ENCODE results near the gene NDUFA5.

Gene NDUFA5

DNA sequence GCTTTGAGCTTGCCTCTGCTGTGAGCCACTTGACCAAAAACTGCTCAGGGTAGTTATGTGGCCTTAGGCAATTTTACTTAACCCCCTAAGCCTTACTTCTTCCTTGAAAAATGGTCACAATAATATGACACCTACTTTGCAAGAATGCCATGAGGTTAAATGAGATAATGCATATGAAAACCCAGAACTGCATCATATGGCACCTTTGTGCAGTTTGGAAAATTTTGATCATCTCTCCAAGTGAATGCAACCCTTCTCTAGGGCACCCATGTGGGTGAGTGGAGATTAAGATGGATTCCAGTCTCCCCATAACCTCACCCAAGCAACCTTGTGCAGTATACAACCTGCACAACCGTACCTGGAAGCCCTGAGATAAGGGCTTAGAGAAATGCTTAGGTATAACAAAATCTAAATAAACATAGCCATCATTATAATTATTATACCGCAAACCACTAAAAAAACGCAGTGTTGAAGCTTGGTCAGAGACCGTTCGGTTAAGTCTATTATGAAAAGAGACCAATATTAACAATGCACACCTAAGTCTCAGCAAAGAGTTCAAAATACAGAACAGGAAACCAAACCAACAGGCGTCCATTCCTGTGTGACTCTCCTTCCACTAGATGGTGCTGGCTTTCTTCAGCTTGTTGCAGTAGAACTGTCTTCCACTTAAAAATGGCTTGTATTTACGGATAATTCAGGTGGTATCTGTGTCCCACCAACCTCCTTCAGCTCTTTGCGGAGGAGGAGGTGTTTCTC, 23.0 kb upstream of the NDUFA5 start:
- Histone ChIP-seq H3K4me1 (ENCODE audit: control insufficient read depth, insufficient read depth, low read length) (peaks cover 34% of the 10 kb centered on the region), H3K4me3 (ENCODE audit: low read depth, low read length) (no peak overlapping the region), H3K9ac (ENCODE audit: low read depth, low read length) (no peak overlapping the region), H3K36me3 (ENCODE audit: control insufficient read depth, insufficient read depth, low read length) (no peaks in the 10 kb centered on the region), H3K27ac (ENCODE audit: low read depth, low read length) (no peak overlapping the region), H3K27me3 (ENCODE audit: control insufficient read depth, insufficient read depth, low read length) (no peaks in the 10 kb centered on the region), H3K9me3 (ENCODE audit: control insufficient read depth, insufficient read depth, low read length) (no peaks in the 10 kb centered on the region)

DNA sequence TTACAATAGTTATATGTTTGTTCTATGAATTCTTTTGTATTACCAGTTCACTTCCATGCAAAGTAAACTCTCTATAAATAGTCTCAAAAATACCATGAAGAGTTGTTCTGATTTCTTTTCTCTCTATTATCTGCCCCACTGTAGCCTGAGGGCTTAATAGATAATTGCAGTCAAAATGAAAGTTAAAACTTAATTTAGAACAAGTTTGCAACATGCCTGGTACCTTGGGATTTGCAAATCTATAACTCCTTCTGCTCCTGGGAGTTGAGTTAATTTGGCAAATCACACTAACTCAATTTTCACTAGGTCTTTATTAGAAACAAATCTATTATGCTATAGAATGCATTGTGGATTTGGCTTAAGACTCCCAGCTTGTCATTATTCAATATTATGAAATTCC, 21.8 kb upstream of the NDUFA5 start:
- Histone ChIP-seq H3K27ac (ENCODE audit: low read depth, low read length) (no peak overlapping the region), H3K4me3 (ENCODE audit: low read depth, low read length) (no peak overlapping the region), H3K9ac (ENCODE audit: low read depth, low read length) (no peak overlapping the region), H3K27me3 (ENCODE audit: control insufficient read depth, insufficient read depth, low read length) (no peaks in the 10 kb centered on the region), H3K36me3 (ENCODE audit: control insufficient read depth, insufficient read depth, low read length) (no peaks in the 10 kb centered on the region), H3K4me1 (ENCODE audit: control insufficient read depth, insufficient read depth, low read length) (peaks cover 39% of the 10 kb centered on the region), H3K9me3 (ENCODE audit: control insufficient read depth, insufficient read depth, low read length) (no peaks in the 10 kb centered on the region)

DNA sequence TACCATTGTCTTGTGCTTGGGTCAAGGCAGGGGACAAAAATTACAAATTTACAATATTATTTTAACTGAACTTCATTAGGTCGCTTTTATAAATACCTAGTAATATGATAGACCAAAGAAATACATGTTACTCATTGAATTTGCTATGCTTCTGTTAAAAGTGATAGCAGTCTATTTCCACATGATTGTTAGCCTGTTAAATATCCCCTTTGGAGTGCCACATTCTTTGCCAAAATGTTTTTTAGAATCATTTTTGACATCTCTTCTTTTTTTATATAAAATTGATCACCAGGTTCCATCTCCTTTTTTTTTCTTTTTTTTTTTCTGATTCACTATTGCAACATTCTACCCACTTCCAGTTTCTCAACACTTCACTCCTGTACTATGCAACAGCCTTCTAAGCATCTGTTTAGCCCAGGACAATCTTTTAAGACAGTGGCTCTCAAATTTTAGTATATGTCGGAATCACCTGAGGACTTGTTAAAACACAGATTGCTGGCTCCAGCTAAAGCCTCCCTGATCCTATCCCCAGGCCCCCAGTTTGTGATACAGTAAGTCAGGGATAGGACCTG, 16.4 kb upstream of the NDUFA5 start:
- H3K4me3 ChIP-seq (ENCODE audit: low read depth, low read length) = no peak overlapping the region
- no peak overlapping the region for H3K9ac ChIP-seq (ENCODE audit: low read depth, low read length)
- no peaks in the 10 kb centered on the region for H3K9me3 ChIP-seq (ENCODE audit: control insufficient read depth, insufficient read depth, low read length)
- H3K4me1 ChIP-seq (ENCODE audit: control insufficient read depth, insufficient read depth, low read length) = peaks cover 30% of the 10 kb centered on the region
- H3K27ac ChIP-seq (ENCODE audit: low read depth, low read length) = no peak overlapping the region
- H3K27me3 ChIP-seq (ENCODE audit: control insufficient read depth, insufficient read depth, low read length) = no peaks in the 10 kb centered on the region
- H3K36me3 ChIP-seq (ENCODE audit: control insufficient read depth, insufficient read depth, low read length) = no peaks in the 10 kb centered on the region

DNA sequence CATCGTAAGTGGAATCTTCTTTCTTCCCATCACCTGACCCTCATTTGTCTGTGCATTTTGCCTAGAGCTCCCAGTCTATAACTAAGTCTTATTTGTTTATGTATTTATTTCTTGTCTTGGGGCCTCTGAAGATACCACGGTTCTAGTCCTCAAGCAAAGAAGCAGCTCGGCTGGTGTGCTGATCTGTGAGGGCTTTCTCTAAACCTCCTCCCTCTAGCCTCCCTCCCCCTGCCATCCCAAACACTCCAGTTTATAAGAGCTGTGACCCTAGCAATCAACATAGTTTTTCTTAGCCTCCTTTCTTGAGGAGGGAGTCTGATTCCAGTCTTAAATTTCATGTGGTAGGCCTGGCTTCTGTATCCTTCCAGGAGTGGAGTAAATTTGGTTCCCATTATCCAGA, 15.7 kb upstream of the NDUFA5 start:
- Histone ChIP-seq H3K4me3 (ENCODE audit: low read depth, low read length) (no peak overlapping the region), H3K4me1 (ENCODE audit: control insufficient read depth, insufficient read depth, low read length) (peaks cover 30% of the 10 kb centered on the region), H3K27me3 (ENCODE audit: control insufficient read depth, insufficient read depth, low read length) (no peaks in the 10 kb centered on the region), H3K36me3 (ENCODE audit: control insufficient read depth, insufficient read depth, low read length) (no peaks in the 10 kb centered on the region), H3K9ac (ENCODE audit: low read depth, low read length) (no peak overlapping the region), H3K27ac (ENCODE audit: low read depth, low read length) (no peak overlapping the region), H3K9me3 (ENCODE audit: control insufficient read depth, insufficient read depth, low read length) (no peaks in the 10 kb centered on the region)

DNA sequence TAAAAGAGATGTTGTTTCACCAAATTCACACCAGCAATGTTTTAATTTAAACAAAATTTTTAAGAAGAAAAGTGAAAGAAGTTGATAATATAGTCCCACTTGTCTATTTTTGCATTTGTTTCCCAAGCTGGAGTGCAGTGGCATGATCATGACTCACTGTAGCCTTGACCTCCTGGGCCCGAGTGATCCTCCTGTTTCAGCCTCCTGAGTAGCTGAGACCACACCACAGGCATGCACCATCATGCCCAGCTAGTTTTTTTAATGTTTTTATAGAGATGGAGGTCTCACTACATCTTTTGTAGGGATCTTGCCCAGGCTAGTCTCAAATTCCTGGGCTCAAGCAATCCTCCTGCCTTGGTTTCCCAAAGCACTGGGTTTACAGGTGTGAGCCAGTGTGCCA, 14.1 kb upstream of the NDUFA5 start:
- Histone ChIP-seq H3K4me1 (ENCODE audit: control insufficient read depth, insufficient read depth, low read length) (peaks cover 30% of the 10 kb centered on the region), H3K27ac (ENCODE audit: low read depth, low read length) (no peak overlapping the region), H3K36me3 (ENCODE audit: control insufficient read depth, insufficient read depth, low read length) (no peaks in the 10 kb centered on the region), H3K4me3 (ENCODE audit: low read depth, low read length) (no peak overlapping the region), H3K9me3 (ENCODE audit: control insufficient read depth, insufficient read depth, low read length) (no peaks in the 10 kb centered on the region), H3K9ac (ENCODE audit: low read depth, low read length) (no peak overlapping the region), H3K27me3 (ENCODE audit: control insufficient read depth, insufficient read depth, low read length) (no peaks in the 10 kb centered on the region)

DNA sequence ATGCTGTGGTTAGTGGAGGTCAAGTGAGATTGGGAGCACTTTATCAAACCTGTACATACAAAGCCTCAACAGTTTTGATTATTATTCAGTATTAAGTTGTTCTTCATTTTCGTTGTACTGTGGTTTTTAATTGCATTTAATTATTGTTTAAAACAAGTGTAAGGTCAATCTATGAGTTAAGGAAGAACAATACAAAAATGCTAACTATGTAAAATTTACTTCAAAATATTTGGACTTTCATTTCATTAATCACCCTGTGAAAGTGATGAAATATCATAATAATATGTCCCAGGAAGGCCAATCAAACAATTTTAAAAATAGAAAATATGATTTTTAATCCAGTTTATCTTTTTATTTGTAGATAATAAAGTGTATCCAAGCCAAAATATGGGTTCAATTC, 13.6 kb upstream of the NDUFA5 start:
- no peak overlapping the region for H3K9ac ChIP-seq (ENCODE audit: low read depth, low read length)
- peaks cover 25% of the 10 kb centered on the region for H3K4me1 ChIP-seq (ENCODE audit: control insufficient read depth, insufficient read depth, low read length)
- no peak overlapping the region for H3K27ac ChIP-seq (ENCODE audit: low read depth, low read length)
- no peaks in the 10 kb centered on the region for H3K27me3 ChIP-seq (ENCODE audit: control insufficient read depth, insufficient read depth, low read length)
- no peak overlapping the region for H3K4me3 ChIP-seq (ENCODE audit: low read depth, low read length)
- H3K9me3 ChIP-seq (ENCODE audit: control insufficient read depth, insufficient read depth, low read length) = no peaks in the 10 kb centered on the region
- no peaks in the 10 kb centered on the region for H3K36me3 ChIP-seq (ENCODE audit: control insufficient read depth, insufficient read depth, low read length)

DNA sequence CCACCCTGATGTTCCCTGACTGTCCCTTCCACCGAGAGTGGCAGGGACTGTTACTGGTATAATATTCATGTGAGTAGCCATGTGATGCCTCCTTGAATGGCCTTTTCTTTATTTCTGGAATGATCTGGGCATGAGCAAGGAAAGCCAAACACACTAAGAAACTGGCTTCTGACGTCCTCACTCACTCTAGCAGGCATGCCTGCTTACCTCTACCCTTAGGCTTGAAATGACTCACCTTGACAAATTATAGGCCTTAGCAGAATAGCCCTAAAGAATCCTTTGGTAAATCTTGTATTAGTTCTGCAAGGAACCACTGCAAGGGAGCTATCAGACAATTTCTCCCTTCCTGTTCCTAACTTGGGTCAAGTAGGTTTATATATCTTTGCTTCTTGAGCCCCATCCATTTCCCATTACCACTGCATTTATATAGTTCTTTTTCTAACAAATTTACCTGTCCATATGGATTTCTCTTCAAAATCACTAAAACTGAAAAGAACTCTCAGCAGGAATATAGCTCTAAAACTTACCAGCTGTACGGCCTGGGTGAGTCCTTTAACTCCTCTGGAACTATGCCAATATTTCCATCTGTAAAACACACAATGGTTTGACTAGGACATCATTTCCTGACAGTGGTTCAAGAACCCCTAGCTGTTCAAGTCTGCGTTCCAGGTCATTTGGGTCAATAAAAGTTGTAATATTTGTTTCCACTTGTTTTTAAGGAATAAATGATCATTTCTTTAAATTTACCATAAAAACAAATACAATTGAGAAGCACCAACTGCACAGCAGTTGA, 13.0 kb upstream of the NDUFA5 start:
- Histone ChIP-seq H3K36me3 (ENCODE audit: control insufficient read depth, insufficient read depth, low read length) (no peaks in the 10 kb centered on the region), H3K4me1 (ENCODE audit: control insufficient read depth, insufficient read depth, low read length) (peaks cover 21% of the 10 kb centered on the region), H3K9me3 (ENCODE audit: control insufficient read depth, insufficient read depth, low read length) (no peaks in the 10 kb centered on the region), H3K27me3 (ENCODE audit: control insufficient read depth, insufficient read depth, low read length) (no peaks in the 10 kb centered on the region), H3K27ac (ENCODE audit: low read depth, low read length) (no peak overlapping the region), H3K9ac (ENCODE audit: low read depth, low read length) (no peak overlapping the region), H3K4me3 (ENCODE audit: low read depth, low read length) (no peak overlapping the region)

DNA sequence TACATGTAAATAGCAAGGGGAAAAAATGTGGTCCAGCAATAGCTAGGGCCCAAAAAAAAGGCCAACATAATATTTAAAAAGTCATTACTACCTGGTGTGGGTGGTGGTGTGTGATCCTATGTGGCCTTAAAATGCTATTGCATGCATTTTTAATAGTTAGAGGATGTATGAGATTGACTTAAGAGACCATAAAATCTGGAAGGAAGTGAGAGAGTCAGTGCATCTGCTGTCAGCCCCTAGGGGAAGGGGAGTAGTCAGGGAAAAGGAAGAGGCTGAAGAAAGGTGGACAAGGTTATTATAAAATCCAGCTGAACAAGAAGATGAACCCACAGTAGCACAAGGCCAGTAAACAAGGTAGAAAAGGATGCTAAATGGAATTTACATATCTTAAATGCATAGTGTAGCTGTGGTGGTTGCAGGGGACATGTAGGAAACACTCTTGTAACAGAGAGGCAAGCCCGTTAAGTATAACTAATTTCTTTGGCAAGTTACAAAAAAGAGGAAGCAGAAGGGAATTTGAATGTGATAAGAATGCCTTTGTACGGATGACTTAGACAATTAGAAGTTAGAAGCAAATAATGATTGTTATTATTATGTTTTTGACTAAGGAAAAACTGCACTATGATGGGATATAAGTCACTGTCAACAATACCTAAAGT, 11.9 kb upstream of the NDUFA5 start:
- Histone ChIP-seq H3K36me3 (ENCODE audit: control insufficient read depth, insufficient read depth, low read length) (no peaks in the 10 kb centered on the region), H3K9me3 (ENCODE audit: control insufficient read depth, insufficient read depth, low read length) (no peaks in the 10 kb centered on the region), H3K9ac (ENCODE audit: low read depth, low read length) (no peak overlapping the region), H3K4me3 (ENCODE audit: low read depth, low read length) (no peak overlapping the region), H3K4me1 (ENCODE audit: control insufficient read depth, insufficient read depth, low read length) (peaks cover 10% of the 10 kb centered on the region), H3K27me3 (ENCODE audit: control insufficient read depth, insufficient read depth, low read length) (no peaks in the 10 kb centered on the region), H3K27ac (ENCODE audit: low read depth, low read length) (no peak overlapping the region)

DNA sequence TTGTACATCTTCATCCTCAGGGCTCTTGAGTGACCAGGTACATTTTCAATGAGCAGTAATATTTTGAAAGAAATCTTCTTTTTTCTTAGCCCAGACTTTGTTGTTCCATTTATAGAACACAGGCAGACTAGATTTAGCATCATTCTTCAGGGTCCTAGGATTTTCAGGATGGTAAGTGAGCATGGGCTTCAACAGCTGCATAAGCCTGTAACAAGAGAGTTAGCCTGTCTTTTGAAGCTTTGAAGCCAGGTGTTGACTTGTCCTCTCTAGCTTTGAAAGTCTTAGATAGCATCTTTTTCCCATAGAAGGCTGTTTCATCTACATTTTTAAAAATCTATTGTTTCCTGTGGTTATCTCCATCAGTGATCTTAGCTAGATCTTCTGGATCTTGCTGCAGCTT, 4.5 kb upstream of the NDUFA5 start:
- Histone ChIP-seq H3K36me3 (ENCODE audit: control insufficient read depth, insufficient read depth, low read length) (no peaks in the 10 kb centered on the region), H3K9me3 (ENCODE audit: control insufficient read depth, insufficient read depth, low read length) (no peaks in the 10 kb centered on the region), H3K9ac (ENCODE audit: low read depth, low read length) (no peak overlapping the region), H3K4me1 (ENCODE audit: control insufficient read depth, insufficient read depth, low read length) (peaks cover 6% of the 10 kb centered on the region; the same call in 1 of the 2 replicates), H3K27me3 (ENCODE audit: control insufficient read depth, insufficient read depth, low read length) (no peaks in the 10 kb centered on the region), H3K4me3 (ENCODE audit: low read depth, low read length) (no peak overlapping the region), H3K27ac (ENCODE audit: low read depth, low read length) (no peak overlapping the region)

DNA sequence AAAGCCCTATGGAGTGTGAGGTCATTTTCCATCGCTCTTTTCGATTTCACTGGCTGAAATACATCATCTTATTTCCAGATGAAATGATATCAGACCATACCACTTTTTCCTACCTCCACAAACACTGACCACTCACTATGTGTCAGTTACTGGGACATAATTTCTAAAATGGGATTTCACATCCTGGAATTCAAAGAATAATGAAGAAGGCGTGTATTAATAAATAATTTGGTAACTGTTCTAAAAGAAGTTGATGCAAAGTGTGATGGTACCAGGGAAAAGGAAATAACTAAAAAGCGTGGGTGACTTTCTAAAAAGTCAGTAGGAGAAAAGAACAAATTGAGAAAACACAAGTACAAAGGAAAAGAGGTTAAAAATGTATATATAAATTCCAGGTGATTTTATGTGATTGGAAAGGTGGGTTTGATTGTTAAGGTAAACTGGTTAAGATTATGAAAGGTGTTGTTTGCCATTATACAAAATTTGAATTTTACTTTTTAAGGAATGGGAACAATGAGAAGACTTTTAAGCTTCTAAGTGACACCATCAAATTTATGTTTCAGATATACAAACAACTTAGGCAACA, 764 bp upstream of the NDUFA5 start:
- Histone ChIP-seq H3K9me3 (ENCODE audit: control insufficient read depth, insufficient read depth, low read length) (no peaks in the 10 kb centered on the region), H3K4me1 (ENCODE audit: control insufficient read depth, insufficient read depth, low read length) (peaks cover 10% of the 10 kb centered on the region; the same call in 1 of the 2 replicates), H3K36me3 (ENCODE audit: control insufficient read depth, insufficient read depth, low read length) (peaks cover 14% of the 10 kb centered on the region), H3K27me3 (ENCODE audit: control insufficient read depth, insufficient read depth, low read length) (no peaks in the 10 kb centered on the region), H3K27ac (ENCODE audit: low read depth, low read length) (peak overlapping the region; percentile 62), H3K9ac (ENCODE audit: low read depth, low read length) (peak overlapping the region; percentile 69), H3K4me3 (ENCODE audit: low read depth, low read length) (peak overlapping the region; percentile 88)
